Left forelimb (tissue), 1 donor: ENCODE results near the gene KRT32.

Experiments used
- DNase-seq: peaks from one replicate; pipeline ENCODE4 v3.0.0-alpha.2; 2018; ENCODE audit warnings: low spot score

KRT32 gene

DNA sequence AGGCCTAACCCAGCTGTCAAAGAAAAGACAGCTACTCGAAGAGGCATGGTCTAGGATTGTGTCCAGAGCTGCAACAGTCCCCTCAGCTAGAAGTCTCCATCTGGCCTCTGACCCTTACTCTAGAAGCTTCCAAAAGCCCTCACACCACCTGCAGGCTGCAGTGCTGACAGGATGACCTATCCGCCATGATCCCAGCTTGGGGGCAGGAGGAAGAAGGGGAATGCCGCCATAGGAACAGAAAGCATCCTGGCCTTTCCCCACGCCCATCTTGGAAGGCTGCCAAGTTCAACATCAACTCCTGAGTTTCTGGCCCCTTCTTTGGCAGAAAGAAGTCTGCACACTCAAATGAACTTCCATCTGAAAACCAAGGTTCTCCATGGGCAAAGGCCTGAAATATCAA, 25.6 kb upstream of the KRT32 start:
- DNase-seq = no peak

DNA sequence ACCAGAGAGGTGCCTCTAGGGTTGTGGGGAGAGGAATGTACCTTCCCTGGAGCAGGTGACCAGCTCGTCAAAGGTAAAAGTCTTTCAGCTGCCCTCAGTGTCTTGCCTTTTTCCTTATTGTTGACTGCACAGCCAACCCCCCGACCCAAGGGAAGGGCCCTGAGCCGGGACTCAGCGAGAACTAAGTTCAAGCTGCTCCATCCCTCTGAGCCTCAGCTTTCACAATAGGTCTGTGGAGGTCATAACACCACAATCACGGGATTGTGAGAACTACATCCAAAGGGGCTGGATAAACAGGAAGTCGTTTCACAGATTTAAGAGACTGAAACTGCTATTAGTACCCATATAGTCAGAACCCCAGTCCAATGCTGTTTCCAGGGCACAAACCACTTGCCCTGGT, 25.2 kb upstream of the KRT32 start:
- no peak for DNase-seq

DNA sequence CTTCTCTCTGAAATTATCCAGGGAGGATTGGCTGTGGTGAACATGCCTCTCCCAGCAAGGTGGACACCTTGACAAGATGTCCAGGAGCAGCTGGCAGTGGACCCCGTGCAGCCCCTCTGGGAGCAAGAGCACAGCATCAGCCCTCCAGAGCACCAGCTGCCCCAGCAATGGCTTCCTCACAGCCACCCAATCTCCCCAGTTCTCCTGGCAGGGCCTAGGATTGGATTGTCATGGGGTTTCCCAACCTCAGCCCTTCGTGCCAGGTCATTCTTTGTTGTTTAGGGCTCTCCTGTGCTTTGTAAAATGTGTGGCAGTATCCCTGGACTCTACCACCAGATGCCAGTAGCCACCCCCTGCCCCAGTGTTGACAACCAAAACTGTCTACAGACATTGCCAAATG, 24.3 kb upstream of the KRT32 start:
- no peak for DNase-seq

DNA sequence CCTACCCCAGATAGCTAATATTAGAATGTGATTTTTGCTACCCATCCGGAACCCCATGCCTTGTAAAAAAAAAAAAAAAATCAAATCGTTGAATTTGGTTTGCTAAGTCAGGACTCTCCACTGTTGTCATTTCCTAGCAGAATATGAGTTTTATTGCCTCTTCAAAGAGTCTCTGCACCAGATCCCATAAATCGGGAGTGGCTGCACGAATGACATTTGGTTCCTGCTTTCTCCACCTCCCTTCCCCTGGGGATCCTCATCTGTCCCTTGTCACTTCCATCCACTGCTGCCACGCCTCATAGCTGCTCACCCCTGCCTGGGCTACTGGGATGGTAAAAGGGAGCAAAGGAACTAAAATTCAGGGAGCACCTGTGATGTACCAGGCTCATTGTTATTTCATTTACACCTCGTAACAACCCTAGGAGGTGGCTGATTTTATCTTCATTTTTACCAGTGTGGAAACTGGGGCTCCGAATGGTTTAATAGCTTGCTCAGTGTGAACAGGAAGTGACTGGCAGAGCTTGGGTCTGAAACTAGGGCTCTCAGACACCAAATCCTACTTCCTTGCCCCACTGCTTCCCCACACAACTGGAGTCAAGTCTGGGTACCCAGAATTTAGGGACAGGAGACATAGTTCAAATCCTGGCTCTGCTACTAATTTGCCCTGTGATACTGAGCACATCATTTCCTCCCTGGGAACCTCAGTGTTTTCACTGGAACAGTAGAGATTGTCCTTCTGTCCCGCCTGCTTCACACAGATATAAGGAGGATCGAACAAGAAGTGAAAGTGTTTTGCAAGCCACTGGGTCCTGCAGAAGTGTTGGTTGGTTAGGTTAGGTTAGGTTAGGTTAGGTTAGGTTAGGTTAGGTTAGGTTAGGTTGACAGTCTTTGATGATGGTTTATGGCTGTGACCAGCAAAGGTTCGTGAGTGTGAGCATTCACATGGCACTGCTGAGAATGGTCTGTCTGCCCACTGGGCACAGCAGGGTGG, 23.1 kb upstream of the KRT32 start:
- DNase-seq = no peak

DNA sequence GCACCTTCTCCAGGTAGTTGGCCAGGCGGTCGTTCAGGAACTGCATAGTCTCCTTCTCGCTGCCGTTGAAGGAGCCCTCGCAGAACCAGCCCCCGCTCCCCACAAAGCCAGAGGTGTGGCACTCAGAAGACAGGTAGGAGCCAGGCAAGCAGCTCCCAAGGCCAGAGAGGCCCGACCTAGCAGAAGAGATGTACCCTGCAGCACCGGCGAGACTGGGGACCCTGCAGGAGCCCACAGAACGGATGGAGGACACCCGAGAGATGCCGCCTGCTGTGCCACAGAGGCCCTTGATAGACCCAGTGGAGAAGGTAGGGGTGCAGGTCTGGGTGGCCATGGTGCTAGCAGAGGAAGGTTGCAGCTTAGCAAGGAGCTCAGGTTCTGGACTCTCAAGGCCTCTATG, 22.3 kb upstream of the KRT32 start, which contains the start of gene KRT36:
KRT36 (minus strand) TSS at position 380 of the 400 bp plus-strand sequence; CDS start at position 334, 46 bp downstream.
- no peak for DNase-seq

DNA sequence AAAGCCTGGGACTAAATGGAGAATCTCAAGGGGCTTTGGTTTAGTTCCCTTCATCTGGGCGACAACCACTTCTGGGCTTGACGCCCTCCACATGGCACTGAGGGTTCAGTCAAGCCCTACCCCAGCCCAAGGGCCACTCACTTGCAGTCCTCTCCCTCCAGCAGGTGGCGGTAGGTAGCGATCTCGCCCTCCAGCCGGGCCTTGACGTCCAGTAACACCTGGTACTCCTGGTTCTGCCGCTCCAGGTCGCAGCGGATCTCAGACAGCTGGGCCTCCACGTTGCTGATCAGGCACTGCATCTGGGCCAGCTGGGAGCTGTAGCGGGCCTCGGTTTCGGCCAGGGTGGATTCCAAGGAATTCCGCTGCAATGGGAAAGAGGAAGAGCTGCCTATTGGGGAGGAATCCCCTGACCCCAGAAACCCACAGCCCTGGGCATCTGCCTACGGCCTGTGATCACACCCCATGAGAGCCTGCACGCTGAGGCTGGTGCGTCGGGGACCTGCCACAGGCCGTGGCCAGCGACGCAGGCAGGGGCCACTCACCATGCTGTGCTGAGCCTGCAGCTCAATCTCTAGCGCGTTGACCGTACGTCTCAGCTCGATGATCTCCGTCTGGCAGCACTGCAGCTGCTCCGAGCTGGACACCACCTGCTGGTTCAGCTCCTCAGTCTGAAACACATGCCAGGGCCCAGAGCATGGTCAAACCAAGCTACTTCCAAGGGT, 19.8 kb upstream of the KRT32 start:
- DNase-seq = no peak

DNA sequence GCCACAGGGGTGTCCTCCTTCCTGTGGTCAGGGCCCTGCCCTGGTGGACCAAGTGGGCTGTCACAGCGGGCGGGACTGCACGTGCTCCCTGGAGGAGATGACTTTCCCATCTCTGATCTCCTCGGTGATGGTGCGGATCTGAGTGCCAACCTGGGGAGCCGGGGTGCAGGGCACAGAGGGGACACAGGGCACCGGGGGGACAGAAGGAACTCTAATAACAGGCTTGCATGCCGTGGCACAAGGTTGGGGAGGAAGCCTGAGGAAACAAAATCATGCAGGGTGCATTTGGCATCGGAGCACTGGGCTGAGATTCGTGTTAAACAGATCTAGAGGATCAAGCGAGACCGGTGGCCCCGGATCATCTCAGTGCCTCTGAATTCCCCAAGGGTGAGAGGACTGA, 19.1 kb upstream of the KRT32 start:
- DNase-seq = no peak

DNA sequence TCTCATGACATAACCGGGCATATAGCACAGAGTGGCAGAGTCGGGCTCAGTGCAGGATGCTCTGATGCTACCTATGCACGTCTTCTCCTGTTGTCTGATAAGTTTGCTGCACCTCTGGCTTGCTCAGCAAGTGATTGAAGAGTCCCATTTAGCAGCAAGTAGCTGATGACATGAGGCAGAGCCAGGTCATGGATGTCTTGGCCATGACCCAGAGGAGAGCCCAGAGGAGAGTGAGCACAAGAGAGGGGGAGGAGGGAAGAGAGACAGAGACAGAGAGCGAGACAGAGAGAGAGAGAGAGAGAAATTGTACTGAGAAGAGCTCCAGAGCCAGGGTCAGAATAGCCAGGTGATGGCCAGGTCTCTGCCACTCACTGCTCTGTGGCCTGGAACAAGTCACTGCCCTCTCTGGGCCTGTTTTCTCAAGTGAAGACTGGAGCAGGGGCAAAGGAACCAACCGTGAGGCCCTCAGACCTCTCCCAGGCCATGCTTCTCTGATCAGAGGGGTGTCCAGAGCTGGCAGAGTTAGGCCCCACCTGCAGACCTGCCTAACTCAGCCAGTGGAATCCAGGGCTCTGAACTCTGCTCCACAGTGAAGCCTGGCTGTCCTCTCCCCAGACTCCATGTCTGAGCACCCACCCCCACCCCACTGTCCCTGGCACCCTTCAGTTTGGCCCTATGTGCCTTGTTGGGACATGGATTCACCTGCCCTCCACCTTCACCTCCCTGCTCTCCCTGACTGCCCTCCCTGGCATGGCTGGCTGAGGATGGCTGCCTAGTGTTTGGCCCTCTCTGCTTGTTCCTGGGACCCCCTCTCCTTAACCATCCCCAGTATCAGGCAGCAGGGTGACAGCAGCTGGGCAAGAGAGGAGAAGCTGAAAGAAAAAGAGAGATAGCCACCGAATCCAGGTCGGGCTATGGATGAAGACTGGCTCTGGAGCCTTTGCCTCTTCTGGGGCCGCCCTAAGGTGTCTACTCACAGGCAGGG, 18.0 kb upstream of the KRT32 start:
- DNase-seq = no peak

DNA sequence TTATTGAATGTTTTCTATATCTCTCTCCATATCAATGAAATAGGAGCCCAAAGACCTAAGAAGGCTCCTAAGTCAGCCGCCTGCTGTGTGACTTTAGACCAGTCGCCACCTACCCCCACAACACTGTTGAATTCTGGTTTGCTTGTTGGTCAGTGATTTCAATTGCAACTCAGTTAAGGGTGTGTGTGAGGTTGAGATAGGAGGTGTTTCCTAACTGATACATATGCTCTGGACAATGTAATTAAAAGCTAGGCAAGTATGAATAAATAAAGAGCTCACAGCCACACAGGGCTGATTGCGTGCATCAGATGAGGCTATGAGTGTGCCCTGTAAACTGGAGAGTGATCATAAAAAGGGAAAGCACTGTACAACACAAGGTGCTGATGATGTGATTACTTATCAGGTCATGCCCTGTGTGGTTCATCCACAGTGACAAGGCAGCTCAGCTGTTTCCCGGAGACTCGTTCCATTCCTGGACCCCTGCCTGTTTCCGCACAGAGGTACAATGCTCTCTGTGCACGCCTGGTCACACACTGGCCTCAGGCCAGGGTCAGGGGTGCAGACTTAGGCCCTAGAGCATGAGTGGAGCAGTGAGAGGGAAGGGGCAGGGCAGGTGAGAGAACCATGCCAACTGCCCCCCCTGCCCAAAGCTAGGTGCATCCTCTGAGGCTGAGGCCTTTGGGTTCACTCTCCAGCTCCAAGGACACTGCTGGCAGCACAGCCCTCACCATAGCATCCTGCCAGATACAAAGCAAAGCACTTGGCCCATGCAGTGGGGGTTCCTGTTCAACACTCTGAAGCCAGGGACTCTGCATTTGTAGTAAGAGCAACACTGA, 17.0 kb upstream of the KRT32 start:
- DNase-seq = no peak

DNA sequence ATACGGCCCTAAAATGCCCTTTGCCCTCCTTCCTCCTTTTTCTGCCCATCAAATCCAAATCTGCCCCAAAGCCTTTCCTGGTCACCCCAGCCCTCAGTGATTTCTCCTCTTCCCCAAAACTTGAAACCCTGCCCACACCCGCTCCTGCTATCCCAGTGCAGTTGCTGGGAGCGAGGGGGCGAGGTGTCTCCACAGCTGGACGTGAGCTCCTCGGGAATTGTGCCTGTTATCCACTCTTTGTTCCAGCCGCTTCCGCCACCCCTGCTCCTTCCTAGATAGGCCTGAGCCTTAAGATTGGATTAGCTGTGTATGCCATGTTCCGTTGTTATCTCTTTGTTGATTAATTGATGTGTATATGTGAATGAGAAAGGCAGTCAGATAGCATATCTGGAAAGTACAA, 16.3 kb upstream of the KRT32 start:
- DNase-seq = no peak

DNA sequence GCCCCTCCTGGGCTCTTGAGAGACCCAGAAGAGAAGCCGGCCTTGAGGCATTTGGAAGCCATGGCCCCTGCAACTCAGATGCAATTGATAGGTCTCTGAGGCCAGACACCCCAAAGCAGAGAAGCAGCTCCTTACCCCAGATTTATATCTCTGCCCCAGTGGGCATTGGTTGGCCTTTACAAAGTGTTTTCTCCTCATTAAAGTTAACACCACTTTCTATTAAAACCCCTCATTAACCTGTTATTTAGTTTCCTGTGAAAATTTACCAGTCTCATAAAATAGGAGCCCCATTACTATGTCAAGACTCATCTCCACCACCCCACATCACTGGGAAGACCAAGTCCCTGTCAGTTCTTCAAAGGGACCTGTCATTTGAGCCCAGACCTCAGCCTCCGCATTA, 13.8 kb upstream of the KRT32 start, which contains the start of gene KRT35:
KRT35 (minus strand) TSS at position 116 of the 400 bp plus-strand sequence; CDS start at position 62, 54 bp downstream.
- DNase-seq = no peak

DNA sequence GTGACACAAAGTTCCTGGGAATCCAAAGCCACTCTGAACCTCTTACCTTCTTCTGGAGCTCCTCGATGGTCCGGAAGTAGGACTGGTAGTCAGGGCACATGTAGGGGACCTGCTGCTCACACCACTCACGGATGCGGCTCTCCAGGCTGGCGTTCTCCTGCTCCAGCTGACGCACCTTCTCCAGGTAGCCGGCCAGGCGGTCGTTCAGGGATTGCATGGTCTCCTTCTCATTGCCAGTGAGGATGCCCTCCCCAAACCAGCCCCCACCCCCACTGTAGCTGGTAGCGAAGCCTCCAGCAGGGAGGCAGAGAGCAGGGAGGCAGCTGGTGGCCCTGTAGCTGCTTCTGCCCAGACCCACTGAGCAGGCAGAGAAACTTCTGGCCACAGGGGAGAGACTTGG, 13.4 kb upstream of the KRT32 start:
- DNase-seq = no peak

DNA sequence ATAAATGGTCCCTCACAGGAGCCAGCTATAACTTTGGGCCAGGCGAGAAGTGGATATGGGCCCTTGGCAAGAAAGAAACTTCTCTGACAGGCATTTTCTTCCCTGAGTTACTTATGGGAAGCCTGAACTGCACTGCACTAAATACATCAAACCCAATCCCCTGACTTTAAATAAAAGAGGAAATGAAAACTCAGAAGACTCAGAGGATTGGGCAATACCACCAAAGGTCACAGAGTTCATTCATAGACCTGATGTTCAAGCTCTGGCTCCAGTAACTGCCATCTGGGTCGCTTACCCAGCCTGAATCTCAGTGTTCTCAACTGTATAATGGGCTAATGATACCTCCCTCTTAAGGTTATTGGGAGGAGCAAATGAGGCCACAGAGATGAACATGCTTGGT, 12.9 kb upstream of the KRT32 start:
- no peak for DNase-seq

DNA sequence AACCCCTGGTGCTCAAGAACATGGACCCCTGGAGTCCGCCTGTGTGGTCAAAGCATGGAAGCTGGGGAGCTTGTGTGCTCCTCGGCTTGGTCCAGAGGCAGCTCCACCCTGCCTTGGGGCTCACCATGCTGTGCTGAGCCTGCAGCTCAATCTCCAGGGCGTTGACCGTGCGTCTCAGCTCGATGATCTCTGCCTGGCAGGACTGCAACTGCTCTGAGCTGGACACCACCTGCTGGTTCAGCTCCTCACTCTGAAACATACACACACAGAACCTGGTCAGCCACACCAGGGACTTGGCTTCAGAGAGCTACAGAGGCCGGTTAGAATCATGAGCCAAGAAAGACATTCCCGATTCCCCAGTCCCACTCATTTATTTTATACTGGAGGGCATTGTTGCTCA, 11.1 kb upstream of the KRT32 start:
- no peak for DNase-seq

DNA sequence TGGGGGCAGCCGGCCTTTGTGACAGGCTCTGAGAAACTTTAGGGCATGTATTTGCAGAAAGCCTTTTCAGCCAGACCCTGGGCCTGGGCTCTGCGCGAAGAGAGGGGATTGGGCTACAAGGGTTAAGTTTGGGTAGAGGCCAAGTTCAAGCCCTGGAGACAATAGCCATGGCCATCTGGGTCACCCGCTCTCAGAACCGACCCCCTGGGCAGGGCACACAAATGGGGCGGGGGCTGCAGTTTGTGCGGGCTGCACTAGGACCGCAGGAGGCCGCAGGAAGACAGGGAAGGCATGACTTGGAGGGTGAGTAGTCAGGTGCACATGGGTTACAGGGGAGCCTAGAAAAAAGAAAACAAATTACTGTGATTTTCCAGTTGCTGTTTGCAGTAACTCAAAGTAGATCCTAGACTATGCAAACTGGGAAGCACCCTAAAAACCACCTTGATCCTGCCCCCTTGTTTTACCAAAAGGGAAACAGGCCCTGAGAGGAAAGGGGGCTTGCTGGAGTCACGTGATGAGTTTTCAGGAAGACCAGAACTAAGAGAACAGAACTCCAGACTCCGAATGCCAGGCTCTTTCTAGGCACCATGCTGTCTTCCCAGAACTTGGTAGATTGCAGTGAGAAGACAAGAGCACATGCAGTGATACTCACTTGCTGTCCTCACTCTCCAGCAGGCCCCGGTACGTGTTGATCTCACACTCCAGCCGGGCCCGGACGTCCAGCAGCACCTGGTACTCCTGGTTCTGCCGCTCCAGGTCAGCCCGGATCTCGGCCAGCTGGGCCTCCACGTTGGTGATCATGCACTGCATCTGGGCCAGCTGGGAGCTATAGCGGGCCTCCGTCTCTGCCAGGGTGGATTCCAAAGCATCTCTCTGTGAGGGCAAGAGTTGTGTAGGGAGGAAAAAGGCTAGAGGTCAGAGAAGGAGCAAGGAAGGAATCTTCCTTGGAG, 10.0 kb upstream of the KRT32 start:
- no peak for DNase-seq

DNA sequence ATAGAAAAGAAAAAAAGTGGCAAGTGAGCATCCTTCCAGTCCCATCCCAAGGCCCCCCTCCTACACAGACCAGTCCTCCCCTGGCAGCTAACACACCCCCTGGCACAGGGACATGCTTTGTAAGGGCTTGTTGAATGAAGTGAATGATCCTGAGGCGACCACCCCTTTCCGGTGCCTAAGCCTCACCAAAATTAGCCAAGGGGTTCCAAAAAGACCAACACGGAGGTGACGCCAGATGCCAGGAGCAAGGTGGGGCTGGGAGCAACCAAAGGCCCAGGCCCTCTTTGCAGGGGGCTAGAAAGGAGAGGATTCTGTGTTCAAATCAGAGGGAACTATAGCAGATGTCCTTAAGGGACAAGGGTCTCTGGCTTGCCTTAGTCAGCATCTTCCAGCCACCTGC, 8.2 kb upstream of the KRT32 start:
- no peak for DNase-seq

DNA sequence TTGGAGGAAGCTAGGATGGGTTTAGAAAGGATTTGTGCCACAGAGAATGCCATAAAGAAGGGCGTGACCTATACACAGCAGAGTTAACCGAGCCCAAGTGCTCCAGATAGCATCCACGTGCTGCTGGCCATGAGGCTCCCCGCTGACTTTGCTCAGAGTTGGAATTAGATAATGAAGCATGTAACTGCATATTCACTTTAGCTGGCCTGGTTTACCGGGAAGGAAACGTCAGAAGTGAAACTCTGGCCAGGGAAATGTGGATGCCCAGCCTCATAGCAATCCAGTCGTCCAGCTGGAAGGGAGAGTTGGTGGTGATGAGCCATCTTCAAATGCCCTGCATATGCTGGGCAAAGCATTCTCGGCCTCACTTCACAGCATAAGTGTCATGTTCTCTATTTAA, 7.7 kb upstream of the KRT32 start:
- DNase-seq = no peak

DNA sequence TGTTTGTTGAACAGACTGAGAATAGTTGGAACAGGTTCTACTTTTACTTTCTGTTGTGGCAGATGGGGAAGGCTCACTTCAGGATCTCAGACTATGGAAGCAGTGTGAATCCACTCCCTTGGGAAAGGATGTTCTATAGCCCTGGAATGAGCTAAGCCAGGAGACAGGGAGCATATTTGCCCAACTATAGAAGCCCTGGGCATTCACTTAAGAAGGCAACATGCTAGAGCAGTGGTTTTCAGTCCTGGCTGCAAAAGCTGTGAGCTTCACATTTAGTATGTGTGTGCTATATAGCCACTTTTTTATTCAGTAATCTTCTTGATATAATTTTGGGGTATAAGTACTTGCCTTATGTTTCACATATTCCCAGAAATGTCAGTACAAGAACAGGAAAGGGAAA, 1.2 kb upstream of the KRT32 start:
- DNase-seq = no peak

DNA sequence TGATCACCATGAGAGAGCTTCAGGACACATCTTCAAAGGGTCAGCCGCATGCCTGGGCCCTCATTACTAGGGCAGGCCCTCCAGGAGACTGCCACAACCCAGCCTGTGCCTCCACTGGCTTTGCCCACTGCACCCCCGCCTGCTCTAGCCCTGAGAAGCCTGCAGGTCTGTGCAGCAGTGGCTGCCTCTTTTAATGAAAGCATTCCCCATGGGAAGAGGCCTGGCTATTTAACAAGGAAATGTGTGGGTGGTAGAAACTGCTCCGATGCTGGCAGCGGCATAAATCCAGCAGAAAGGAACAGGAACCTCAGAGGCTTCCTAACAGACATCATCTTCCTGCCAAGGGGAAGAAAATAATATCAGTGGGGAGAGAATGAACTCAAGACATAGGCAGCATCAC, 375 bp upstream of the KRT32 start:
- no peak for DNase-seq

DNA sequence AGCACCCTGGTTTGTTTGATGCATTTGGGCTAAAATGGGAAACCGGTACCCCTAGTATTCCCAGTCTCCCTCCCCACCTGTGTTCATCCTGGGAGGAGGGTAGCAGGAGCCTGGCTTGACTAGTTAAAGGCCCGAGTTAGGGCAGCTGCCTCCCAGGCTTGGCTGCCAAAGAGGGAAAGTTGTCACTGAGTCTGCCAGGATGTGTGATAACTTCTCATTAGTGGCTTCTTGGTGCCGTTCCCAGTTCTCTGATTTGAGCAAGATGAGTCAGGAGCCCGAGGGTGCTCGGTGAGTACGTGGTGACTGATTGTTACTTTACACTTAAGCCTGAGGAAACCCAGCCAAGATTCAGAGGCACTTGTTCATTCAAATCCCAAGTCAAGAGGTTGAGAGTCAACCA, 2.5 kb downstream of the KRT32 start:
- DNase-seq = no peak
